NCI-H1436 (cell line): ENCODE measurements around the gene CFAP74.
A peak's percentile ranks its signal among the peaks of the same experiment; 100 is the strongest.

ENCODE experiments used
- DNase-seq: peaks from one replicate; lab custom pipeline; 2025; lab: John Stamatoyannopoulos, UW

Gene CFAP74

GRCh38 chr1:1926886-1927660, 76.5 kb downstream of the CFAP74 start:
- DNase-seq = no peak

- no peak for DNase-seq
Measured at GRCh38 chr1:1926346-1926811, 77.2 kb downstream of the CFAP74 start.

DNA sequence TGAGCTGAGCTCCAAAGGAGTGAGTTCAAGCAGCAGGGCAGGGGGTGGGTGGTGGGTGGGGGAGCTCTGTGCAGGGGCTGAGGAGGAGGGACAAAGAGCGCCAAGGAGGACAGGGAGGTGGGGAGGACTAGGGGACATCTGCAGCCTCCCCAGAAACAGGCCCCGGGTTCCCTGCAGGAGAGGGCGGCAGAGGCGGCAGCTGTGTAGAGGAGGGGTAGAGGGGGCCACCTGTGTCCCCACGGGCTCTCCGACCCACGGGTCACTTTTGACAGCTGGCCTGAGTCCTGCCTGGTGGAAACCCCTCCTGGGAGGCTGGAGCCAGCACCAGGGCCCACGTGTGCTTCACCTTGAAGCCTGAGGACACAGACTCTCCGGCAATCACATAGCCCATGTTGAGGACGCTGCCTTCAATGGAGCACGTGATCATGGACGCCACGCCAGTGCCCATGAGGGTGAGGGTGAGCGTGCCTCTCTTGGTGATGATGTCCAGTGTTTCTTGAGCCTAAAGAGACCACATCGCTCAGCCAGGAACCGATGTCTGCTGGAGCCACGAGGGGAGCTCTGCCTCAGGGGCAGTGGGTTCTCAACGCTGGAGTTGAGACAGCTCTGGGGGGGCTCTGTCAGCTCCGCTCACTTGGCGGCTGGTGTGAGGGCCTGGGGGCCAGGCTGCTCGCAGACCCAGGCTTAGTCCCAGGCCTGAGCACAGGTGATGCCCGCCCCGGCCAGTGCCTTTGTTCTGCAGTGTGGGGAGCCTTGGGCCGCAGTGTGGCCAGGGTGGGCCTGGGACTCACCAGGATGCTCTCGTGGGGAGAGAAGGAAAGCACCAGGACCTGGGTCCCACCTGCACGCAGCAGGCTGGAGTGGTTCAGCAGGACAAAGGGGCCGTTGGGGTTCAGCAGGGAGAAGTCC, 77.9 kb downstream of the CFAP74 start:
- no peak for DNase-seq

DNA sequence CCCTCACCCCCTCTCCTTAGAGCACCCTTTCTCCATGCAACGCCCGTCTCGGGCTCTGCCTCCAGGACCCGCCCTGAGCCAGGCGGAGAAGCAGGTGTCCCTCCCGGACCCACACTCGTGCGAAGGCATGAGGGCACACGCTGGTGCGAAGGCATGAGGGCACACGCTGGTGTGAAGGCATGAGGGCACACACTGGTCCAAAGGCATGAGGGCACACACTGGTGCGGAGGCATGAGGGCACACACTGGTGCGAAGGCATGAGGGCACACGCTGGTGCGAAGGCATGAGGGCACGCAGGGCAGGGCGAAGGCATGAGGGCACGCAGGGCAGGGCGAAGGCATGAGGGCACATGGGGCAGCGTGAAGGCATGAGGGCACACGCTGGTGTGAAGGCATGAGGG, 78.7 kb downstream of the CFAP74 start:
- no peak for DNase-seq

- no peak for DNase-seq
Measured at GRCh38 chr1:1924386-1924785, 79.2 kb downstream of the CFAP74 start.

DNA sequence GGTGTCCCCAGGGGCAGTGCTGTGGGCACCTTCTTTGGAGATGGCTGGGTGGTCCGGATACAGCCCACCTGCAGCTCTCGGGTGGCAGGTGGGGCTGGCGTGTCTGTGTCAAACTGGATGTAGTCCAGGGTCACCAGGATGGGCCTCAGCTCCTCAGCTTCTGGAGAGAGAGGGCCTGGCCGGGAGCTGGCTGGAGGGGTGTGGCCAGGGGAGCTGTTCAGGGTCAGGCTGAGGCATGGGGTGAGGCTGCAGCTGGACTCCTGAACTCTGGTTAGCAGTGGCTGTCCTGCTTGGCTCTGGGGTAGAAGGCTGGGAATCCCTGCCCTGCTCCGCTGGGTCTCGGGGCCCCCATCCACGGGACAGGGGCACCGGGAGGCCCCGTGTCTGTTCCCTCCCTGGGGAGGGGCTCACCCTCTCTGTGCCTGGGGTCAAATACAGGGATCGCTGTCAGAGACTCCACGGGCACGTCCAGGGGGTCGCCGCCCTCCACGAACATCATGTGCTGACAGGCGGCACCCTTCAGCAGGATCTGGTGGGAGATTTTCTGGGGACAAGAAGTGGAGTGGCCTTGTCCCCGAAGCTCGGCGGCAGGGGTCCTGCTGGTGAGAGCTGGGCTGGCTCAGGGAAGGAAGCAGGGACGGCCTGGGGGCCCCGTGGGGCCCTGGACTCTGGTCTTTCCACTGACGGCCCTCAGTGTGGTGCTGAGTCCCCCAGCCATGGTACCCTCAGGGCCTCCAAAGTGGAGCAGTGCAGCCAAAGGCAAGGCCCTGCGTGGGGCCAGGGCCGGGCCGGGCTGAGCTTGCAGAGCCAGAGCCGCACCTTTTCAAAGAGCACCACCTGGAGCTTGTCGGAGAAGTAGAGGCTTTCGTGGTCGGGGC, 80.4 kb downstream of the CFAP74 start:
- DNase-seq = no peak

- DNase-seq = no peak
Measured at GRCh38 chr1:1922702-1922955, 81.0 kb downstream of the CFAP74 start.

GRCh38 chr1:1921901-1922701, 81.5 kb downstream of the CFAP74 start:
- no peak for DNase-seq

DNA sequence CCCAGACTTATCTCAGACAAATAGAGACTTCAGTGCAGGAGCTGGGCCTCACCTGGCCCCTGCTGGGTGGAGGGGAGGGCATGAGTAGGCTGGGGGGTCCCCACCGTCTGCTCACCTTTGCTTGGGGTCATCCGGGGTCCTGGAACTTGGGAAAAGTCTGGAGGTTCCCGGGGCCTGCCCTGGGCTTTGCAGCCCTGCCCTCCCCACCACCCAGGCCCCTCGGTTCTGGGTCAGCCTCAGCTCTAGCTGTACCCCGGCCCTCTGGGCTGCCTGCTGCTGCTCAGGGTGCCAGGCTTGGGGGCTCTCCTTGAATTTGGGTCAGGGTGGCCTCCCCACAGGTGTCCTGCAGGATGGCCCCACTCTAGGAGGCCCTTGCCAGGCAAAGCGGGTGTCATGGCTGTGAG, 82.1 kb downstream of the CFAP74 start:
- DNase-seq = no peak

- DNase-seq = no peak
Measured at GRCh38 chr1:1920608-1921458, 82.8 kb downstream of the CFAP74 start.

DNA sequence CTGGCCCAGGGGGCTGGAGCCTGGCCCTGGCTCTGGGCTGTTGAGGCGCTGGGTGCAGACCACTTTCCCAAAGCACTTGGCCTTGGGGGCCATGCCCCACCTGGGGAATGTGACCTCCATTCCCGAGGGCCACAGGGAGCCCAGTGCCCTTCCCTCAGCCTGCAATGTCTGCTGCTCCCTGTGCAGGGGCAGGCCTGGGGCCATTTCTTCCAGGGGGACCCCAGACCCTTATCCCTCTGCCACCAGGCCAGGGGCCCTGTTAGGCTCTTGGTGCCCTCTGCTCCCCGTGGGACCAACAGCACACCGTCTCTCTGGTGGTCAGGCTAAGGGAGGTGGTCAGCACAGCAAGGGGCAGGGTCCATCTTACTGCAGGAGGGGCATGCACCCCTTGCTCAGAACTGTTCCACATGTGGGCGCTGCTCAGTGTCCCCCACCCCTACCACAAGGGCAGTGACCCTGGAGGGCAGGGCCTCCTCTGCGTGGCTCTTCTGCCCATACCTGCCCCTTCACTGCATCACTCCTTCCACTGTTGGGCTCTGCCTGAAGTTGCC, 83.5 kb downstream of the CFAP74 start:
- DNase-seq = no peak

GRCh38 chr1:1919304-1920056, 84.1 kb downstream of the CFAP74 start:
- DNase-seq = peak; percentile 99

- no peak for DNase-seq
Measured at GRCh38 chr1:1918901-1919303, 84.7 kb downstream of the CFAP74 start, which contains the start of gene TMEM52. Gene TMEM52, minus strand, starts transcription at chr1:1919279. Its CDS starts 14 bp downstream, at chr1:1919265.

DNA sequence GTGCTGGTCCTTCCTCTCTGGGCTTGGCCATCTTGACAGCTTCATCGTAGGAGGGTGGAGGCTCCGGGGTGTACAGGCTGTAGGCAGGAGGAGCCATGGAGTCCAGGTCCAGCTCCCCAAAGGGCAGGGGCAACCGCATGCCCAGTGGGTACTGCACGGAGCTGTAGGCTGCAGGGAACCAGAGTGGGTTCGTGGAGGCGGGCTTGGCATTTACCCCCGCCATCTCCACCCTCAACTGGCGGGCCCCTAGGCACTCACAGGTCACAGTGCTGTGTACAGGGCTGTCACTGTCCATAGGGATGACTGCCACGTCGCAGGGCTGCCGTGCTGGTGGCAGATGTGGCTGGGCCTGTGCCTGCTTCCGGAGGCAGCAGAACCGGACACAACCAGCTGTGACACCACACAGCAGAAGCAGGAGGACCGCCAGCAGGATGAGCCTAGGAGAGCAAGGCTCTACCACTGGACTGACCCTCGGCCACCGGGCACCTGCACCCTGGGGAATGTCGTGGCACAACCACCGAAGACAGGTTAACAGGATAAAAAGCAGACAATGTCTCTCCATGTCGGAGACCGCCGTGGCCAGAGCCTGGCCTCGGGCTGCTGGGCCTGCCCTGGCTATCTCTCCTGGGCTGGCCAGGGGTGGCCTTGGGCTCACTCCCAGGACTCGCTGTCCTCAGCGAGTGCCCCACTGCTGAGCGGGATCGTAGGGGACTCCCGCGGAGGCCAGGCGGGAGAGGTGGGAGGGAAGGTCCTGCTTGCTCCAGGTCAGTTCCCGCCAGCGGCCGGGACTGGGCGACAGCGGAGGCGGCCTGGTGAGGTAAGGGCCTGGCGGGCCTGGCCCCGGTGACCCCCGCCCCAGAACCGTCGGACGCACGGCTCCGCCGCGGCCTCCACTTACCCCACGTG, 85.3 kb downstream of the CFAP74 start:
- no peak for DNase-seq

GRCh38 chr1:1917304-1917976, 86.1 kb downstream of the CFAP74 start:
- DNase-seq = no peak

GRCh38 chr1:1916851-1917251, 86.7 kb downstream of the CFAP74 start:
- no peak for DNase-seq

GRCh38 chr1:1915911-1916840, 87.4 kb downstream of the CFAP74 start:
- no peak for DNase-seq
